SIG-M5 (cell line): ENCODE data around the gene NPEPL1.
"Not testable (repeated sequence)": the region's sequence is repeated elsewhere in the genome, so short reads cannot be mapped to it uniquely, and the experiment has no call there.

Experiments used
- DNase-seq: peaks from one replicate; lab custom pipeline; 2025; lab: John Stamatoyannopoulos, UW

NPEPL1 gene

DNA sequence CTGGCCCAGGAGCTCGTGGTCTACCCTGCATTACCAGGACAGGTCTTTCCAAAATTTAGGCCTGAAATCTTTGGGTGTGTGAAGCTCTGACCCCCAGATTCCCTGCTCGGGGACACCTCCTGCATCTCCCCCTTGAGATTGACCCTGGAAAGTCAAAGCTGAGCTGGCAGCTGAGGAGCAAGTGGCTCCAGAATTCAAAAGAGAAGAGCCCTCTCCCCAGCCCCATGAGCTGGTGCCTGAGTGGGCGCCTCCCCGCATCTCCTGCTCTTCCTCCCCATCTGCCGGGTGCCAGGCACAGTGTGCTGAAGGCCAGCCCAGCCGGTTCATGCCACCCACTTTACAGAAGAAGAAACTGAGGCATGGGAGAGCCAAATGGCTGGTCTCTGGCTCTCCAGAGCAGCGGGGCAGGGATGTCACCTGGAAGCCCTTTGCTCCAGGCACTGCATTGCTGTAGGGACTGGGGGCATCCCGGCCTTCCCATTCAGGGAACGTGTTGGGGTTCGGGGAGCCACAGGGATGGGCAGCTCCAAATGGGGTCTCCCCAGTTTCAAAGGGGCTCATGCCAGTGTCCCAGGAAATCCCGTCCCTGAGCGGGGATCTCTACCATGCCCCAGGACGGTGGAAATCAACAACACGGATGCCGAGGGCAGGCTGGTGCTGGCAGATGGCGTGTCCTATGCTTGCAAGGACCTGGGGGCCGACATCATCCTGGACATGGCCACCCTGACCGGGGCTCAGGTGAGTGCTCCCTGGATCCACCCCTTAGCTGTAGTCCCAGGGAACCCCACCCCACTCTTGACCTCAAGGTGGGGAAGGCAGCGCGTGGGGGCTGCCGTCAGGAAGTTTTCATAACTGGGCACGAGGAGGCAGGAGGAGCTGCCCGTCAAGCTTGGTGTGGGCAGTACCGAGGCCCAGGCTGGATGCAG lies 20.5 kb downstream of the NPEPL1 start:
- DNase-seq, result no peak

DNA sequence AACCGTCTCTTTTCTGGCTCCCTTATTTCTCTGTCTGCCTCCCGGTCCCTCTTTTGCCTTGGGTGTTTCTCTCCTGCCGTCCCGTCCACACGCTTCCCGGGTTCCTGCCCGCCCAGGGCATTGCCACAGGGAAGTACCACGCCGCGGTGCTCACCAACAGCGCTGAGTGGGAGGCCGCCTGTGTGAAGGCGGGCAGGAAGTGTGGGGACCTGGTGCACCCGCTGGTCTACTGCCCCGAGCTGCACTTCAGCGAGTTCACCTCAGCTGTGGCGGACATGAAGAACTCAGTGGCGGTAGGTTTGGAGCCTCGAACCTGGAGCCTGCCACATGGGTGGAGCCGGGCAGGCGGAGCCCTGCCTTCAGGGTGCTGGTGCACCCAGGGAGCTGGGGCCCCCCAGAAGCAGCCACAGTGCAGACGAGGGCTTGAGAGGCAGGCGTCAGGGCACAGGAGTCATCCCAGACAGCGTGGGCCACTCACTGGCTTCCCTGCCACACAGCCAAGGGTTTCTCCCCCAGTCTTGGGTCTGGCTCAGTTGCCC lies 21.3 kb downstream of the NPEPL1 start:
- DNase-seq, result no peak

DNA sequence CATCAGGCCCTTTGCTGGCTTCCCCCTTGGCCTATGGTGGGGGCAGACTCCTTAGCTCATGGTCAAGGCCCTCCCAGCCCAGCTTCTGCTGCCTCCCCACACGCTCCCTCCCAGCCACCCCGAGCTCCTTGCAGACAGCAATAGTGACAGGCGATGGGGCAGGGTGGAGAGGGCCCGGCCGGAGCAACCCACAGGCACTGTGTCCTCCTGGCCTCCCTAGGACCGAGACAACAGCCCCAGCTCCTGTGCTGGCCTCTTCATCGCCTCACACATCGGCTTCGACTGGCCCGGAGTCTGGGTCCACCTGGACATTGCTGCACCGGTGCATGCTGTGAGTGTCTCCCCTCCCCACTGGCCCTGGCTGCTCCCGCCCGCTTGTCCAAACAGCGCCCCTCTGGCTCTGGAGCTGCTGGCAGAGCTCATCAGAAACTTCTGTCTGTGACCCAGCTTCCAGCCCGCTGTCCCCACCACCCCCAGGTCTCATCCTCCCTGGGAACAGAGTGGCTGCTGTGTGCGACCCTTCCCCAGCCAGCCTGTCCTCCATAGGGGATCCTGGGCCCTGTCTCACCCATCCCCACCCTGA lies 21.8 kb downstream of the NPEPL1 start:
- no peak for DNase-seq

DNA sequence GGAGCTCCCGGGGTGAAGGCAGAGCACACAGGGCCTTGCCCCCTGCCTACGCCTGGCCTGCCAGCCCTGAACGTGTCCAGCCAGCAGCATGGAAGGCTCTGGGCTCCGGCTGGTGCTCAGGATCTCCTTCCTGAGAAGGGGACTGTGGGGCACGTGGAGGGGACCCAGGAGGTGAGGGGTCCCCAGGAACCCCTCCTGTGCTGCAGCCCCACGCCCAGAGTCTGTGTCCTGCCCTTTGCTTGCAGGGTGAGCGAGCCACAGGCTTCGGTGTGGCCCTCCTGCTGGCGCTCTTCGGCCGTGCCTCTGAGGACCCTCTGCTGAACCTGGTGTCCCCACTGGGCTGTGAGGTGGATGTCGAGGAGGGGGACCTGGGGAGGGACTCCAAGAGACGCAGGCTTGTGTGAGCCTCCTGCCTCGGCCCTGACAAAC lies 22.3 kb downstream of the NPEPL1 start:
- no peak for DNase-seq

DNA sequence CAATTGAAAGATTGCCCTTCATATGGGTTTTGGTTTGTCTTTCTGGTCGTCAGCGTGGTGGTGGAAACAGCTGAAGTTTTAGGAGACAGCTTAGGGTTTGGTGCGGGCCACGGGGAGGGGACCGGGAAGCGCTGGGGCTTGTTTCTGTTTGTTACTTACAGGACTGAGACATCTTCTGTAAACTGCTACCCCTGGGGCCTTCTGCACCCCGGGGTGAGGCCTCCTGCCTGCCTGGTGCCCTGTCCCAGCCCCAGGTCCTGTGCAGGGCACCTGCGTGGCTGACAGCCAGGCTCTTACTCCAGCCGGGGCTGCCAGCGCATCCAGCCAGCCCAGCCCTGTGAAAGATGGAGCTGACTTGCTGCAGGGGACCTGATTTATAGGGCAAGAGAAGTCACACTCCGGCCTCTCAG lies 22.8 kb downstream of the NPEPL1 start:
- no peak for DNase-seq

DNA sequence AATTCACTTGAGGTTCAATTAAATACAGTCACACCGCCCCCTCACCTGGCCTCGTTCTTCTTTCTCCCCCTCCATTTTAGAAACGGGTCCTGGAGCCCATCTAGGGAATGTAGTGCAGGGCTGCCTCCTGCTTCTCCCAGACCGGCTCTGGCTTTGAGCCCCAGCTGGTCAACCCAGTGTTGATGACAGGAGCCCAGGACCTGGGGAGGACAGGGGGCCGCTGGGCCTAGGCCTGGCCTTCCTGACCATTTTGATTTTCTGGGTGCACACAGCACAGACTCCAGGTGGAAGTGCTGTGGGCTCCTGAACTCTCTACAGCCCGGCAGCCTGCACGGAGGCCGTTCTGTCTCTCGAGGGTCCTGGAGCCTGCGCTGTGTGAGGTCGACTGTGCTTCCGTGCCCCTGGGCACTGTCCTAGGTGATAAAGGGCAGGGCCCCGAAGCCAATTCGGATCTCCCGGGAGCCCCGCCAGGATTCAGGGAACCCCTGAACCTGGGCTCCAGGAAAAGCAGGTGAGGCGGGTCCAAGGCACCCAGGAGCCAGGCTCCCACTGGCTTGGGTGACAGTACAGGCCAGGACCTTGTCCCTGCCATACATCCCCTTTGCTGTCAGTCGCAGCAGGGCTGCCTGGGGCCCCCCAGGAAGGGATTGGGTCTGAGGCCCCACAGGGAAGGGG lies 23.3 kb downstream of the NPEPL1 start:
- no peak for DNase-seq

DNA sequence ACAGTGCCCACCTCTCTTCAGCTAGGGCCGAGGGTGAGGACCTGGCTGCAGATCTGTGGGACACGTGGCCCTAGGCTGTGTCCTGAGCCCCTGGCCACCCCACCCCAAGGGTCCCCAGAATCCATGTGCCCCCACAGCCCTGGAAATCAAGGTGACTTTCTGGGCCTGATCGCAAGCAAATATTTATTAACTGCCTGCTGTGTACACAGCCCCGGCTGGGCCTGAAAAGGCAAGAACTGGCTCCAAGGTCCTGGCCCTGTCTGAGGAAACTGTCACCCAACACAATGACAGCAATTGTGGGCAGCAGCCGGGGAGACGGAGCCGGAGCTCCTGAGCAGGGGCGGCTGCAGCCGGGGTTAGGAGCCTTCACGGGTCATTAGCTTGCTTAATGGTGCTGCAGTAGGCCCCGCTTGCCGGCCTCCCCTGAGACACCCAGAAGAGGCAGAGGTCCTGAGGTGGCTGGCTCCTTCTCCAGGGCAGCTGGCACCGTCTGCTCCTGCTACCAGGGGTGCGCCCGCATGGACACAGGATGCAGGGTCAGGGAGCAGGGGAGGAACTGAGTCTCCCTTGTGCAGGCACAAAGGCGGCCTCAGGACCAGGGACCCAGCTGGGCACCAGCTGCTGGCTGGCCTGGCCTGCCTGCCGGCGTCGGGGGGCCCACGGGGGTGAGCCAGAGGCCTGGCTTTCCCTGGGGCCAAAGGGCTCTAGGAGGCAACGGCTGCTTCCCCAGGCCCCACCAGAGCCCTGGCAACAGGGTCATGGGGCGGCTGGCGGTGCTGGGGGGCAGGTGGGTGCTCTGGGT lies 24.1 kb downstream of the NPEPL1 start:
- DNase-seq, result no peak

DNA sequence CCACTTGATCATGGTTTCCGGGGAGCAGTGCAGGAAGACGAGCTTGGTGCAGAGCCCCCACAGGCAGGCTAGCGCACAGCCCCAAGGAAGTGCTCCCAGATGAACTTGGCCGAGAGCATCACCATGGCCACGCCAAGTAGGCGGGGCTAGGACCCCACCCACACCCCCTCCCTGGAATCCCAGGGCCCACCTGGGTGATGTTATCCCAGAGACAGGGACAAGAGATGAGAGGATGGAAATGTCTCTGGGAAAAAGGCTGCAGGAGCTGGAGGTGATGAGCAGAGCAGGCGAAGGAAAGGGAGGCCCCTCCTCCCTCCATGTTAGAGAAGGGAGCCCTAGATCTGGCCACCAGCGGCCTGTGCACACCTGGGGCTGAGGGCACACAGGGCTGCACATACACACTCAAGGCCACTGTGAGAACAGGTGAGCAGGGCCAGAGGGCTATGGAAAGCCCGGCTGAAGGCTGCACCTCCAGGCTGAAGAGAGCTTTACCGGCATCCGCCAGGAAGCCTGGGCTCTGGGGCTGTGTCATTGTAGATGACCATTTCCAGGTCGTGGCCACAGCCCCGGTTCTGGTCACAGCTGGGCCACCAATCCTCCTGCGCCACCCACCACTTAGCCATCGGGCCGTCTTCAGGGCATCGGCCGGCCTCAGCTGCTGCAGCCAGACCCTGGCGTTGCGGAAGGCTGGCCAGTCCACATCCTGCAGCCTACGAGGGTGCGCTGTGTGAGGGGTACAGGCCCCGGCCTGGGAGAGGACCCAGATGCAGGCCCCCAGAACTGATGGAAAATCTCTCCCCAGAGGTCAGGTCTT lies 24.9 kb downstream of the NPEPL1 start:
- DNase-seq, result no peak

DNA sequence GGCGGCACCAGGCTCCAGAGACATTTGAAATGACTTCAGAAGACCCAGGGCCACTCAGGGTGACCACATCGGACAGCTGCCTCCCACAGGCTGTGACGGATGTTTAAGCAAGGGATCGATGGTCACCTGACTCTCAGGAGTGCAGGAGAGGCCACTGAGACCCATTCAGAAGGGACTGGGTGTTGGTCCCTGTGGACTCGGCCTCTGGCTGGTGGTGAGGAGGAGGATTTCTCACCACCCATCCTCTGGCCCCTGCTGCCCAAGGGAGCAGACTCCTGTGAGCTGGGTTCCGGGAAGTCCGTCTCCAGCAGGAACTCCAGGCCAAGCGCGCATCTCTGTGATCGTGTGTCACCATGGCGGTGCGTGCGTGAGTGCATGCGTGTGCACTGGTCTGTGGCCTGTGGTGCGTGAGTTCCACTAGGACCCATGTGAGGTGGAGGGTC lies 25.5 kb downstream of the NPEPL1 start:
- DNase-seq, result no peak

DNA sequence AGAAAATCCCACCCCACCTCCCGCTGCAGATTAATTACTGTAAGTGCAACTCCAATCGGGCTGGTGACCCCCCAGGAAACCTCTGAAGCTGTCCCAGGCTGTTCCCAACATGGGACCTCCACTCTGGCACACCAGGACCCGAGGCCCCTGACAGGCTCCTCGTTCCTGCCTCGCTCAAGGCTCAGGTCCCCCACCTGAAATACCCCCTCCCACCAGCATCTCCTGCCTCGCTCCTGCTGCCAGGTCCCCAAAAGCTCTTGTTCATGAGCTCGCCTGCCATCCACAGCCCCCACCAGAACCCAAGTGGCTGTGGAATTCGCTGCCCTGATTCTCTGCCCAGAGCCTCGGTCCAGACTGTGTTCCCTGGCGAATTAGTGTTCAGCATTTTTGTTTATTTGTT lies 26.1 kb downstream of the NPEPL1 start:
- DNase-seq, result no peak

DNA sequence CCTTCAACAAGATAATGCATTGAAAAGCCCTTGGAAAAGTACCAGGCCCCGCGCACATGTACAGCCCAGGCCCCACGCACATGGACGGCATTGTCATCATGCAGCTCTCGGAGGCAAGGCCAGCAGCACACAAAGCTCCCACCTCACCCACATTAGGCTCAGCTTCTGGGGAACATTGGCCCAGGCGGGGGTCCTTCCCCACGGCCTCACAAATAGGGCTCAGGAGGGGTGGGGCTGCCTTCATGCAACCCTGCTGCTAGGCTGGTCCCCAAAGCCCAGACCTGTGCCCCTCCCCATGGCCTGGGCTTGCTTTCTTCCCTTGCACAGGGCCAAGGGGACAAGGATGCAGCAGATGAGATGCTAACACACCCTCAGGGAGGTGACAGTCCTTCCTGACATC lies 26.7 kb downstream of the NPEPL1 start:
- no peak for DNase-seq

DNA sequence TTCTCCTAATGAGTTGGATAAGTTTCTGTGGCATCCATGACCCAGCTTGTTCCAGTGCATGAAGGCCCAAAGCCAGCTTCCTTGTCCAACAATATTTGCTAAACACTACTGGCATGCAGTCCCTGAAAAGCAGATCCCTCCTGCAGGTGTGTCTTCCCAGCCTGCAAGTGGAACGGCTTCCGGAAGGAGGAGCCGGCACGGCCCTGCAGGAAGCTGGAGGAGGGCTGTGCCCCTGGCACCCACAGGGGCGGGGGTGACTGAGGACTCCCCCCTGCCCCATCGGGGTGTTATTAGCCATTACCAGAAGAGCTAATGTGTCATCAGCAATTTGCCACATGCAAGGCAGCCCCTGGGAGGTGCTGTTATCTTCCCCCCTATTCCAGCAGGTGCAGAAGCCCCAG lies 27.4 kb downstream of the NPEPL1 start:
- DNase-seq, result no peak

DNA sequence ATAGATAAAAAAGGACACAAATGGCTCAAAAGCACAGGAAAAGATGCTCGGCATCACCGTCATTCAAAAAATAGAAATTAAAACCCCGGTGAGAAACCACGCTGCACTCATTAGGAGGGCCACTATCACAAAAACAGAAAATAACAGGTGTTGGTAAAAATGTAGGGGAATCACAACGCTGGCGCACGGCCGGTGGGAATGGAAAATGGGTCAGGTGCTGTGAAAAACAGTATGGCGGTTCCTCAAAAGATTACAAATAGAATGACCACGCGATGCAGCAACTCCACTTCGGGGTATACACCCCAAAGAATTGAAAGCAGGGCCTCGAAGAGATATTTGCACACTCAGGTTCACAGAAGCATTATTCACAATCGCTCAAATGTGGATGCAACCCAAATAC lies 28.3 kb downstream of the NPEPL1 start:
- DNase-seq, result no peak

DNA sequence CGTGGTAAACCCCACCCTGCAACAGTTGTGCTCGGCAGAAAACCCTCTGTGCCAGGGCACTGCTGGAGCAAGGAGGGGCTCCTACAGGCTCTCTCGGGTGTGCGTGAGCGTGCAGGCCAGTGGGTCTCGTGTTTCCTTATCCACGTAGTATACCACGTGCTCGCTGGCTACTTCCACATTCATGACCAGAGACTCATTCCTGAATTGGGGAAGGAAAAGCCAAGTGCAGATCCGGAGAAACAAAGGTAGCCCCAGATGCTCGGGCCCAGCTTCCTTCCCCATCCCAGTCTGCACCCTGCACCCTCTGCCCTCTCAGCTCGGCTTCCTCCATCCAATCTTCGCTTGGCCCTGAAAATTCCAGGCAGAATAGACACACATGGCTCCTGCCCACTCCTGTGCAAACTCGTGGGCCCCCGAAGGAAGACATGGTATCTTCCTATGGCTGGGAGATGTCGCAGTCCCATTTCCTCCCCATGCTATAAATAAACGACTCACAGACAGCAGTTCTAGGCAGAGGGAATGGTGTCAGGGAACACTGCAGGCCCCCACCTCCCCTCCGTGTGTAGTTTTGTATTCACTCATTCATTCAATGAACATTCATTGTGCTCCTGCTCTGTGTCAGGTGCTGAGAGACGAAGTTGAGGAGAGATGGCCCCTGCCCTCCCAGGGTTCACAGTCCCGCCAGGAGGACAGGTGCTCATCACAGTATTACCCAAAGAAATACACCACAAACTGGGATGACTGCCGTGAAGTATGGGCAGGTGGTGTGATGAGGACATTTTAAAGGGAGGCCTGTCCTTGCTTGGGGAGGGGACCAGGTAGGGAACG lies 29.6 kb downstream of the NPEPL1 start:
- no peak for DNase-seq

DNA sequence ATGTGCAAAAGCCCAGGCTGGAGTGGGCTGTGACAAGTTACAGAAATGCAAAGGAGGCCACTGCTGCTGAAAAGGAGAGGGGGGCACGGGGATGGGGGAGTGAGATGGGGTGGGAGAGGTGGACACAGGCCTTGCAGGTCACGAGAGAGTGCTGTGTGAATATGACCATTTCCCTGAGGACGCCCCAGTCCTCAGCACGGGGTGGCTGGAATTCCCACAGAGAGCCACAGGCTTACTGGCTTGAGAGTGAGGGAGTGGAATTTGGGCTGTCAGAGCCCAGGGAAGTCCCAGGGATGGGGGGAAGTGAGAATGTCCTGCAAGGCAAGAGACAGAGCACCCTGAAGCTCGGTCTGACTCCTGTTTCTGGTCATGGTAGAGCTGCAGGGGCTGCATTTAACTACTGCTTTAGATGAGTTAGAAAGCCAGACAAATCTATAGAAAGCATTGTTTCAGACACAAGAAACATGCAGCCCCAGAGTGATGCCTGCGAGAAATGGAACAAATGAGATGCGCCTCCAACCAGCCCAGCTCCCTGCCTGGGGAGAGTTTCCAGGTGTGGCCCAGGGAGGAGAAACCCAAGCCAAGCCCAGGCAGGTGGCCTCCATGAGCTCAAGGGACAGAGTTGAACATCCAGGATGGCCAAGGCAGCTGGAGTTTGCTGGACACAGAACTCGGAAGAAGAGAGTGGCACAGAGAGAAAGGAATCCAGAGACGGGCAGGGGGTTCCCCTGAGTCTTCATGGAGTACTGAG lies 30.5 kb downstream of the NPEPL1 start:
- DNase-seq, result no peak

DNA sequence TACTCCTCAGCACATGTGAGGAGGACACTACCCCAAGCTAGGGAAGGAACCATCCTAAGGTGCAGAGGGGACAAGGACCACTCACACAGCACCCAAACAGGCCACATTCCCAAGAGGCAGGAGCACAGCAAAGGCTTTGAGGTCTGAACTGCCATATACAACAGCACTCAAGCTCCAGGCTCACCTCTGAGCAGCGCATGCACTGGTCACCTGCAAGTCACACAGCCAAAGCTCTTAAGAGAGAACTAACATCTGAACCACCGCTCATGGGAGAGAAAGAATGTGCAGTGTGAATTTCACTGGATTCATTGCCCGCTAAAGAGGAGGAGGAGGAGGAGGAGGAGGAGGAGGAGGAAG lies 31.0 kb downstream of the NPEPL1 start:
- DNase-seq, result no peak

DNA sequence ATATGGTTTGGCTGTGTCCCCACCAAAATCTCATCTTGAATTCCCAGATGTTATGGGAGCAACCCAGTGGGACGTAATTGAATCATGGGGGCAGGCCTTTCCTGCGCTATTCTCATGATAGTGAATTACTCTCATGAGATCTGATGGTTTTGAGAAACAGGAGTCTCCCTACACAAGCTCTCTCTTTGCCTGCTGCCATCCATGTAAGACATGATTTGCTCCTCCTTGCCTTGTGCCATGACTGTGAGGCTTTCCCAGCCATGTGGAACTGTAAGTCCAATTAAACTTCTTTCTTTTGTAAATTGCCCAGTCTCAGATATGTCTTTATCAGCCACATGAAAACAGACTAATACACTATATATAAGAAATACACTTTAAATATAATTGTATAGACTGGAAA lies 33.6 kb downstream of the NPEPL1 start:
- DNase-seq, result not testable (repeated sequence)

DNA sequence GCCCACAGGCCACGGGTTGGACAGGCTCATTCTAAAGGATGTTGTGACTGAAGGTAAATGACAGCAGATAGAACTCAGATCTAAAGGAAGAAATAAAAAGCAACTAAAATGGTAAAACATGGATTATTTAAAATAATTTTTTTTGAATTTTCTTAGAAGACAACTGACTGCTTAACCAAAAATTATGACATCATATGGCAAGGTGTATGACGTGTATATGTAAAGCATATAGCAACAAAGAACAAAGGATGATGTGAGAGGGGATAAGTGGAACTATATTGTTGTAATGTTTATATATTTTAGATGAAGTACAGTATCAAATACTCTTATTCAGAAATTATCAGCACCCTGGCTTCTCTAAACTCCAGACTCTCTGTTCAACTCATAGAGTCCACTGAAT lies 38.6 kb downstream of the NPEPL1 start:
- no peak for DNase-seq

DNA sequence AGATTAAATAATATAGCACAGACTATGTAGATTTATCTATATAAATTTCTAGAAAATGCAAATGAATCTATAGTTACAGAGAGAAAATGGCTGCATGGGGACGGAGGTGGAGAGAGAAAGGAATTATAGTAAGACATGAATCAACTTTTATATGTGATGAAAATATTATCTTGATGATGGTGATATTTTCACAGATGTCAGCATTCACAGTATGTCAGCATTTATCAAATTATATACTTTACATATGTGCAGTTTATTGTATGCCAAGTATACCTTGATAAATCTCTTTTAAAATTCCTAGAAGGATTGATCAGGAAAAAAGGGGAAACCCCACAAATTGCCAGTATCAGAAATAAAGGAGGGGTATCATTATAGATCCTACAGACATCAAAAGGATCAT lies 44.6 kb downstream of the NPEPL1 start:
- no peak for DNase-seq
